MV-4-11 (cell line): Measurements from ENCODE around the gene KRT84.

Experiments used
- DNase-seq: peaks from one replicate; lab custom pipeline; 2025; lab: John Stamatoyannopoulos, UW

Gene KRT84

DNA sequence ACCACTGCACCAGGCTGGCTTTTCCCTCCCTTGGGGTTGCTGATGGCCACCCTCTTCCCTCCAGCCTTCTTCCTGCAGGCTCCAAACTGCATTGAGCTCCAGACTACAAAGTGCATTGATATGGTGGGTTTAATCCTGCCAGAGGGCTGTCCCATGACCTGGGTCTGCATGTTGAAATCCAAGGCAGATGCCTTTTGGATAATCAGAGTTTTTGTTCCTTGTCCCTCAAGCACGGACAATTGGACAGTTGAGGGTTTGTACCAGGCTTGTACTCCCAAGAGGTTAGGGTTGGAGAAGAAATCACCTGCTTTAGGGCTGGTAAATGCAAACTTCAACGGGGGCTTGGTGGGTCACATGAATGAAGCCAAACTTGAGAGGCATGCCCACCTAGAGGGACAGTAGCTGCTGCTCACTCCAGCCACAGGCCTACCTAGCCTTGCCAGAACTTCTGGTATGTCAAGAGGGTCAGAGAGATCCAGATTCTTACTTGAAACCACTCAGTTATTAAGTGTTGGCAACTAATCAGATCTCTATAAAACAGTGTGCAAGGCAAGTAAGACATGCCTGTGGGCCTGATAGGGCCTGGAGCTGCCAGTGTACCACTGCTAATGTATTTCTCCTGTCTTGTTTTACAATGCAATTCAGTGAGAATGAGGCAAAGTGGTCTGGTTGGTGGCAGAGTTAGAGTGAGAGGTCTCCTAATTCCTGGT lies 42.5 kb downstream of the KRT84 start:
- DNase-seq: no peak

DNA sequence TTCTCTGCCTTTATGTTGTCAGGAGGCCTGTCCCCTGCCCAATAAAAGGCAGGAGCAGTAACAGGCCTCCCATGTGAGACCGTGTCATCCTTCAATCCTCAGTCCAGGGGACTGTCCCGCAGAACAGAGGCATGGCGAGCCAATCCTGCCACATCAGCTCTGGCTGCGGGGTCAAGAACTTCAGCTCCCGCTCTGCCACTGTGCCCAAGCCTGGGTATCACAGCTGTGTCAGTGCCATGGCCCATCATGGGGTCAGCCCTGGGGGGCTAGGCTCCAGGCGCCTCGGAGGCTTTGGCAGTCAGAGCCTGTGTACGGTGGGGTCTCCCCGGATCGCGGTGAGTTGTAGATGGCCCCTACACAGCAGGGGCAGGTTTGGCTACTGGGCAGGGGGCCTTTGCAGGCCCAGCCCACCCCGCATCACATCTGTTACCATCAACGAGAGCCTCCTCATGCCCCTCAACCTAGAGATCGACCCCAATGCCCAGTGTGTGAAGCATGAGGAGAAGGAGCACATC lies 44.3 kb downstream of the KRT84 start:
- DNase-seq: no peak

DNA sequence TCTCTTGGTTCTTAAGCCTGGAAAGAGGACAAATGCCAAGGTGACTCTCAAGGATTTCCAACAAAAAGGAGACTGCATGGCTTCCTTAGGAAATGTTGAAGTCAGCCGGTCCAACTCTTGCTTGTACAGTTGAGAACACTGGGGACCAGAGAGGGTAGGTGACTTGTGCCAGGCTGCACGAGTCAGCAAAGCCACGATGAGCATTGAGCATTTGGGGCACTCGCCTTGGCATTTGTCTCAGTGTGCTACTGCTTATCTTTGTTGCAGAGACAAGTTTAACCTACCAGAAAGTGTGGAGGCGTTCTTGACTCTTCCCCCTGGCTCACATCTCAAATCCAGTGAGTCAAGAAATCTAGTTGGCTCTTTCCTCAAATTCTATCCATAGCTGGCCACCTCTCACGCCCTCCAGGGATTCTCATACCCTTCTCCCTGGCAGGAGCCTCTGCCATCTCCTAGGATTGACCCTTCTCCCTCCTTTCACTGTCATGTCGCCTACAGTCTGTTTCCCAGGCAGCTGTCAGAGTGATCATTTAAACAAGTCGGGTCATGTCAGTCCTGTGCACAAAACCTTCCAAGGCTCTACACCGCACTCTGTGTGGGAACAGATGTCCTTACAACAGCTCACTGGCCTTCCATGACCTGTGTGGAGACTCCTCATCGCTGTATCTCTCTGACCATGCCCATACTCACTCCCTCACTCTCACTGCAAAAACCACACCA lies 47.1 kb downstream of the KRT84 start:
- DNase-seq: no peak

DNA sequence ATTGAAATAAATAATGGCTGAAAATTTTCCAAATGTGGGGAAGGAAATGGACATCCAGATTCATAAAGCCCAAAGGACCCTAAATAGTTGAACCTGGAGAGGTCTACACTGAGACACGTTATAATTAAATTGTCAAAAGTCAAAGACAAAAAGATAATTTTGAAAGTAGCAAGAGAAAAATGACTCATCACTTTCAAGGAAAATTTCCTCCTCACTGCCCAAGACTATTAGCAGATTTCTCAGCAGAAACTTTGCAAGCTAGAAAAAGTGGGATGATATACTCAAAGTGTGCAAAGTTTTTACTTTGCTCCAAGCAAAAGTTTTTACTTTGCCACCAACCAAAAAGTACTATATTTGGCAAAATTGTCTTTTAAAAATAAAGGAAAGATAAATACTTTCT lies 48.4 kb downstream of the KRT84 start:
- no peak for DNase-seq

DNA sequence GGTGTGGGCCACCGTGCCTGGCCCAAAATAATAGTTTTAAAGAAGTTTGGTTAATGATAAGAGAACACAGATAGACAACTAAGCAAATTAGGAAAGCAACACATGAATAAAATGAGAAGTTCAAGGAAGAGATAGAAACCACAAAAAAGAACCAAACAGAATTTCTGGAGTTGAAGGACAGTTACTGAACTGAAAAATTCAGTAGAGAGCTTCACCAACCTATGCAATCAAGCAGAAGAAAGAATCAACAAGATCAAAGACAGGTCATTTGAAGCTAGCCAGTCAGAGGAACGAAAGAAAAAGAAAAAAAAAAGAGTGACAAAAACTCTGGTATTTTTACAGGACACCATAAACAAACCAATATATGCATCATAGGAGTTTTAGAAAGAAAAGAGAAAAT lies 48.8 kb downstream of the KRT84 start:
- no peak for DNase-seq

DNA sequence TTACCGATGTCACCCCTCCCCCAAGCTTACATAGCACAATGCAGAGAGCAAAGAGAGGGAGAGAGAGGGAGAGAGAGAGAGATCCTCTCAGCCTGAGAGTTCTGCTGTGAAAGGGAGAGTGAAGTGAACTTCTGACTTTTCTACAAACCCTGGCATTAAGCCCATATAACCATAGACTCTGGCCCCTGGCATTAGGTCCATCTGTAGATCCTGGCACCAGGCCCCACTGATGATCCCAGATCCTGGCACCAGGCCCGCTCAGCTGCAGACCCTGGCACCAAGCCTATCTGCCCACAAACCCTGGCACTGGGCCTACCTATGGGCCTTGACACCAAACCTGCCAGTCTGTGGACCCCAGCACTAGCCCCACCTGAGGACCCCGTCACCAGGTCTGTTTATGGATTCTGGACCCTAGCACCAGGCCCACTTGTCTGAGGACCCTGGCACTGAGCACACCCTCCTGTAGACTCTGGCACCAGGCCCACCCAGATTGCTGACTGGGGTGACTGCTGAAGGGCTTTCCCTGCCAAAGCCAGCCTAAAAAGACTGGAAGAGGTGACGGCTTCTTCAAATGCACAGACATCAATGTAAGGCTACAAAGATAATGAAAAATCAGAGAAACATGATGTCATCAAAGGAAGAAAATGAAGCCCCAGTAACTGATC lies 49.7 kb downstream of the KRT84 start:
- DNase-seq: no peak

DNA sequence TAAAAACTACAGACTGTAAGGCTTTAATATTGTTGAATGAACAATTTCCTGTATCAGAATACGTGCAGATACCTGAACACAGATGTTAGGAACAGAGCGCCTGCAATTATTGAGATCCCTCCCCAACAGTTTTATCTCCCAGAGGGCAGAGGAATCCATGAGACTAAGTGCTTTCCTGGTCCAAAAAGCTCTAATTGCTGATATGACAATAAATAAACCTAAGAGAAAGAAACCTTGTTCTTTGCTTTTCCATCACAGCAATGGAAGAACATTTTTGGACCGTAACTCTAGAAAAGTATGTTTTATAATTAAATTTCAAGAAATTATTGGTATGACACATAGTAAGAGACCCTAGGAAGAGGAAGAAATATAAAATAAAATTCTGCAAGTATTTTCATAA lies 51.3 kb downstream of the KRT84 start:
- DNase-seq: no peak

DNA sequence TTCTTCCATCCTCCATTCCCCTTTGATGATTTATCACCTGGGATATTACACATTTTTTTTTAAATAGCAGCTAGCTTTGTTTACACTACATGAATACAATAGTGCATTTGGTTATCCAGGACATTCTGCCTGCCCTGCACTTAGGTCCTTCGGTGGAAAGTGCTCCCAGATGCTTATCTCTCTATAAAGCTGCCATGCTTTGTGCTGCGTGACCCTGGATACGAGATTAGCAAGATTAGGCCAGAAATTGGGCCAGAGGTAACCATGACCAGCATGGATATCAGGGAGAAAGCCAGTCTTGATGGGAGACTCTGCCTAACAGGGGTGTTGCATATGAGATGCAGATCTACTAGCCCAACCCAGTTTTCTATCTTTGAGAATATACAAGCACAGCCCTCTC lies 52.1 kb downstream of the KRT84 start:
- no peak for DNase-seq

DNA sequence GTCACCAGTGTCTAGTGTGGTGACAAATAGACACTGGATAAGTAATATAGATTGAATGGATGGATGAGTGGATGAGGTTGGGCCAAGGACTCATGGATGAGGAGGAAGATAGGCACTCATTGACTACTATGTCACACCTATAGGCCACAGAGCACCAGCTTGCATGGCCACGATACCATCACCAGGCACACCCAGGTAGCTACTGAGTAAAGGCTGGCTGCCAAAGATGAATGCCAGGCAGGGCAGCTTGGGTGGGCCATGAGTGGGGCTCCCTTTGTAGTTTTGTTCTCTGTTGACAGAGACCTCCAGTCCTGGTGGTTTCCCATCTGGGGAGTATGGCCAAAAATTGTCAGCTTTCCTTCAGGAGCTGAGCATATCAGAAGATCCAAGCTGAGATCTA lies 53.1 kb downstream of the KRT84 start:
- no peak for DNase-seq

DNA sequence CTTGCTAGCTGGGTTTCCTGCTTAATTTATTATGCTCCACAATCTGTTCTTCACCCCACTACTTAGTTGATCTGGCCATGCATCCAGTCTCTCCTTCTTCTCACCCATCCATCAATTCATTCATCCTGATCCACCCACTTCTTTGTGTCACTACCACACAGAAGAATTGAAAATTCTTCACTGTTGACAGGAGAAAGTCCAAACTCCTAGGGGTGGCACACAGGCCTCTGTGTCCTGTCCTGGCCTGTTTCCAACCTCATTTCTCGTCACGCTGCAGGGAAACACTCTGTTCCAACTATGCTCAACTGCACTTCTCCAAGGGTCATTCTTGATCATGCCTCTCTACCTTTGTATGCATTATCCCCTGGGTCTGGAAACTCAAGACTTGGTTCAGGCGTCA lies 53.6 kb downstream of the KRT84 start:
- no peak for DNase-seq

DNA sequence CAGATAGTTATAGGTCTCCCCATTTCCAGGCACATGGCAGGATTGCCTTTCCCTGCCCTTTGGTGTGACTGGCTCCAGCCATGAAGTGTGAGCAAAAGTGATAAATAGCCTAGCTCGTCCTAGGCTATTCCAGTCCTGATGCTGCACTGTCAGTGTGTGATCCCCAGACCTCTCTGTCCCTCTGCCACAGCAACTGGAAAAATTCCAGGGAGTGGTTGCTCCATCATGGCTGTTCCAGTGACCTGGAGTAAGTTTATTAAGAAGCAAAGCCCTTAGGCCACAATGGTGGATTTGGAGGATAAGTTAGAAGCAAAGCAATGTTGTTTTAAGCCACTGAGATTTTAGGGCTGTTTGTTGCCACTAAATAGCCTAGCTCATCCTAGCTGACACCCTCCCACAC lies 54.4 kb downstream of the KRT84 start:
- DNase-seq: no peak

DNA sequence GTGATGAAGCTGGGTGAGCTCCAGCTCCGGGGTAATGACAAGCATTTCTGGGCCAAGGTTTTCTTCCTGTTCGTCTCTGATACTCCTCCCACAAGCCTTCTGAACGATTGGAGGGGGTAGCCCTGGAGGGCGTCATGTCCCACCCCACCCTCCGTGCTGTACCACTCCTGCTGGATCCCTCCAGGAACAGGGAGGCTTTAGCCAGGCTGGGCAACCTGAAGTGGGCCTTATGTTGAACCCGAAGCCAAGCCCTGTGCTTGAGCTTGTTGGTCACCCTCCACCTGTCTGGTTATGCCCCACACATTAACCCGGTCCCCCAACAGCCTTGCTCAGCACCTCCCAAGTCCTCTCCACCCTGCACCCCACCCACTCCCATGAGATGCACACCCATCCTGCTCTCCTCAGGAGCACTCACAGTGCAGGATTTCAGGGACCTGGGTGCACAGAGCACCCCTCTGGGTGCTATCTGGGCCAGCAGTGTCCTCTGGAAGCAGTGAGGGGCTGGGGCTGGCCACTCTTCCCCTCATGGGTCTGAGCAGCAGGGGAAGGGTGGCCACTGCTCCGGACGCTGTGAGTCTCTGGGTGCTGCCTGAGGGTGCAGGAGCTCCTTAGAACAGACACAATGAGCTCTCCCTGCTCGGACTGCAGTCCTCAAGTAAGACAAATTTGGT lies 57.5 kb downstream of the KRT84 start:
- no peak for DNase-seq
